ENCODE results near the gene THOC1. TPM values are rescaled to one million over a fixed set of nuclear protein-coding genes. Genes with fewer than 3 reads are reported as not detected.

The THOC1 gene
- total and polyA plus RNA-seq, 2 of the 8 experiments (the other 6 are each of a cell fraction or from before 2014, with no cell fraction given), result 19.1 to 66.4 TPM

GRCh38 chr18:189254-189653 is 78.6 kb downstream of the THOC1 start:
- H3K27ac ChIP-seq (ENCODE audit: low read depth, low read length), result no peak overlapping the region
- peaks cover 3% of the 10 kb centered on the region; the same call in 1 of the 2 replicates for H3K79me1 ChIP-seq (ENCODE audit: low read depth, low read length)
- TF ChIP-seq JUND (IDR thresholded peaks at IDR 0.05; ENCODE audit: low read length), result no peak
- no peak for TF ChIP-seq RBBP5 (IDR thresholded peaks at IDR 0.05; ENCODE audit: borderline replicate concordance, low read depth, low read length)
- TF ChIP-seq HDAC2 (IDR thresholded peaks at IDR 0.05; ENCODE audit: borderline replicate concordance in 1 of 2, low read depth in 2 of 2, low read length in 2 of 2), result no peak
- no peak for TF ChIP-seq CBX8 (IDR thresholded peaks at IDR 0.05; ENCODE audit: borderline replicate concordance, low read depth, low read length)
- TF ChIP-seq SP2 (IDR thresholded peaks at IDR 0.05; ENCODE audit: low read length), result no peak
- no peak for TF ChIP-seq YY1 (IDR thresholded peaks at IDR 0.05; ENCODE audit: low read depth, low read length)
- no peak for TF ChIP-seq TBP (IDR thresholded peaks at IDR 0.05; ENCODE audit: low read depth, low read length)
- TF ChIP-seq POU5F1 (IDR thresholded peaks at IDR 0.05; ENCODE audit: low read depth, low read length), result no peak
- TF ChIP-seq PHF8 (conservative IDR thresholded peaks at IDR 0.05; ENCODE audit: low read depth, low read length), result no peak
- TF ChIP-seq TAF1 (IDR thresholded peaks at IDR 0.05; ENCODE audit: low read depth, low read length), result no peak
- no peak for TF ChIP-seq ATF3 (IDR thresholded peaks at IDR 0.05; ENCODE audit: insufficient read depth, low read depth, low read length)
- TF ChIP-seq SIX5 (IDR thresholded peaks at IDR 0.05; ENCODE audit: low read depth, low read length), result no peak
- H2BK120ac ChIP-seq (replicated peaks; ENCODE audit: low read depth, low read length), result no peak overlapping the region
- H3K4me1 ChIP-seq (replicated peaks in 1 of 4; ENCODE audit: control insufficient read depth in 3 of 4, insufficient read depth in 4 of 4, low read length in 3 of 4), result no peaks in the 10 kb centered on the region
- peaks cover 0 to 3% (median 1%) of the 10 kb centered on the region in 4 experiments; a peak in 3 of 8 replicates for H3K36me3 ChIP-seq (ENCODE audit: control insufficient read depth in 2 of 4, insufficient read depth in 4 of 4, low read length in 3 of 4)
- no peaks in the 10 kb centered on the region for H3K23me2 ChIP-seq (ENCODE audit: low read depth, low read length)
- no peak overlapping the region for H2BK12ac ChIP-seq (ENCODE audit: low read depth, low read length)
- no peak overlapping the region for H3K9ac ChIP-seq (replicated peaks in 1 of 4; ENCODE audit: extremely low read depth in 1 of 4, low read depth in 3 of 4, low read length in 3 of 4)
- H3K79me2 ChIP-seq (ENCODE audit: control insufficient read depth in 1 of 2, insufficient read depth in 2 of 2, low read length in 2 of 2), result peaks cover 0 to 46% of the 10 kb centered on the region in 2 experiments; a peak in 2 of 4 replicates
- H4K5ac ChIP-seq (ENCODE audit: insufficient read length, low read depth, low read length), result no peak overlapping the region
- H2BK15ac ChIP-seq (ENCODE audit: low read length), result no peak overlapping the region
- no peak overlapping the region for H3K14ac ChIP-seq (ENCODE audit: insufficient read length)
- H3K9me3 ChIP-seq (ENCODE audit: insufficient read depth in 2 of 2, low read depth in 1 of 2, low read length in 1 of 2), result no peaks in the 10 kb centered on the region
- no peak overlapping the region for H3K23ac ChIP-seq (ENCODE audit: insufficient read length)
- DNase-seq (ENCODE audit: low read depth in 1 of 2, low spot score in 2 of 2) (no peak), FAIRE-seq (no peak)
- no peak overlapping the region for H3K4me3 ChIP-seq (ENCODE audit: extremely low read depth in 1 of 4, insufficient read depth in 2 of 4, low read depth in 3 of 4, low read length in 4 of 4)
- H3K4ac ChIP-seq (replicated peaks; ENCODE audit: insufficient read length, low read depth, low read length), result no peak overlapping the region
- 98% methylated on average over 5 of the region's 5 CpGs; no CpG with 5 or more reads in 1 of the 2 experiments for WGBS, 2 experiments (ENCODE audit: extremely low coverage in 1 of 2, insufficient coverage in 1 of 2, insufficient read length in 1 of 2, insufficient replicate concordance in 2 of 2, low coverage in 1 of 2, low lambda C conversion rate in 2 of 2, missing lambda C conversion rate in 1 of 2)
- POLR2A ChIA-PET (ENCODE audit: partially characterized antibody), result no interaction called here
- CTCF ChIA-PET (ENCODE audit: partially characterized antibody), result interaction anchor here (1.0 kb wide), 1 partner anchor 10 kb away, joined by 3 read pairs; no protein-coding TSS in a partner anchor
- H2BK5ac ChIP-seq (ENCODE audit: low read depth, low read length), result no peak overlapping the region
- no peak overlapping the region for H4K91ac ChIP-seq (replicated peaks; ENCODE audit: insufficient read length, low read length)
- H4K8ac ChIP-seq (ENCODE audit: extremely low read depth, insufficient read depth, low read length), result no peak overlapping the region
- no peak overlapping the region for H2BK20ac ChIP-seq (ENCODE audit: low read length)
- no peak overlapping the region for H2AFZ ChIP-seq (ENCODE audit: low read length)
- H2AK5ac ChIP-seq (ENCODE audit: low read depth, low read length), result no peak overlapping the region
- no peak overlapping the region for H3K4me2 ChIP-seq (ENCODE audit: insufficient read depth in 1 of 2, low read depth in 2 of 2, low read length in 2 of 2)
- H3K56ac ChIP-seq (replicated peaks; ENCODE audit: insufficient read length, low read depth, low read length), result no peak overlapping the region
- H3K18ac ChIP-seq (ENCODE audit: extremely low read depth, low read length), result no peak overlapping the region
- H3K27me3 ChIP-seq (replicated peaks in 1 of 4; ENCODE audit: control insufficient read depth in 3 of 4, extremely low read depth in 1 of 4, insufficient read depth in 3 of 4, low read length in 3 of 4), result no peaks in the 10 kb centered on the region
- peaks cover 3 to 4% of the 10 kb centered on the region in 2 experiments for H4K20me1 ChIP-seq (replicated peaks in 1 of 2; ENCODE audit: control insufficient read depth in 1 of 2, insufficient read depth in 2 of 2, low read length in 2 of 2)

All from H1 (cell line).